A673 (cell line): ENCODE results near the gene GNAS. TPM values are rescaled to one million over a fixed set of nuclear protein-coding genes. Genes with fewer than 3 reads are reported as not detected.

Experiments
- BruUV-seq: library from RNA; stranded (reverse); fragments of 400-500 nt; replicated peaks from 2 replicates; lab custom pipeline; 2021; lab: Mats Ljungman, UMichigan
- CTCF ChIA-PET: fragments of 300-600 bp; sonication (Branson Sonifier 250); formaldehyde crosslinking; loops from one replicate; lab custom pipeline; 2022; ENCODE audit warnings: antibody characterized with exemption; lab: Charles Lee
- POLR2A ChIA-PET: fragments of 300-600 bp; sonication (Branson Sonifier 250); formaldehyde crosslinking; loops from one replicate; lab custom pipeline; 2022; ENCODE audit warnings: antibody characterized with exemption; ENCODE audit not compliant: low non-redundant PET; lab: Charles Lee
- DNase-seq: peaks from one replicate; pipeline ENCODE4 v3.0.0-alpha.2; 2015; ENCODE audit warnings: low spot score
- H3K27ac ChIP-seq: fragments of 200-600 bp; sonication (generic); 2 replicates; pipeline ENCODE4 v1.5.1; 2016; ENCODE audit warnings: mixed run types, low read depth, mild to moderate bottlenecking, mixed read lengths, antibody characterized with exemption, low read length; ENCODE audit not compliant: poor library complexity, severe bottlenecking
- H3K27me3 ChIP-seq: fragments of 200-600 bp; sonication (generic); replicated peaks from 2 replicates; pipeline ENCODE4 v1.6.1; 2017; ENCODE audit warnings: mixed run types, low read depth, mild to moderate bottlenecking, mixed read lengths, antibody characterized with exemption, low read length; ENCODE audit not compliant: insufficient read depth, poor library complexity
- H3K36me3 ChIP-seq: fragments of 200-600 bp; sonication (generic); 2 replicates; pipeline ENCODE4 v1.6.1; 2016; ENCODE audit warnings: mixed run types, mild to moderate bottlenecking, mixed read lengths, antibody characterized with exemption, low read length; ENCODE audit not compliant: insufficient read depth, poor library complexity, severe bottlenecking
- H3K4me1 ChIP-seq: fragments of 200-600 bp; sonication (generic); 2 replicates; pipeline ENCODE4 v1.6.1; 2017; ENCODE audit warnings: mixed run types, mild to moderate bottlenecking, mixed read lengths, antibody characterized with exemption, low read length; ENCODE audit not compliant: insufficient read depth, poor library complexity, severe bottlenecking
- H3K4me3 ChIP-seq: fragments of 200-600 bp; sonication (generic); 2 replicates; pipeline ENCODE4 v1.5.1; 2016; ENCODE audit warnings: low read depth, mixed run types, mild to moderate bottlenecking, mixed read lengths, low read length; ENCODE audit not compliant: poor library complexity, severe bottlenecking
- H3K9me3 ChIP-seq: fragments of 200-600 bp; sonication (generic); 2 replicates; pipeline ENCODE4 v1.6.1; 2016; ENCODE audit warnings: mixed run types, low read depth, mild to moderate bottlenecking, mixed read lengths, antibody characterized with exemption, low read length; ENCODE audit not compliant: poor library complexity, severe bottlenecking
- CTCF ChIP-seq: fragments of 300-800, 200-600 bp; sonication (generic); conservative IDR thresholded peaks from 2 replicates; pipeline ENCODE4 v1.5.1; 2017; ENCODE audit warnings: low read depth, mild to moderate bottlenecking, antibody characterized with exemption, low read length, moderate library complexity, mixed read lengths
- EZH2 ChIP-seq: fragments of 200-600 bp; sonication (generic); IDR thresholded peaks from 2 replicates; pipeline ENCODE4 v1.6.1; 2017; ENCODE audit warnings: borderline replicate concordance, low read depth, mild to moderate bottlenecking, mixed read lengths, antibody characterized with exemption, low read length; ENCODE audit not compliant: poor library complexity, severe bottlenecking
- intact Hi-C: fragments of 100-400 bp; cut with micrococcal nuclease; formaldehyde crosslinking; loops from one replicate; pipeline ENCODE4 v1.10.0; 2022; ENCODE audit not compliant: unreplicated experiment
- total RNA-seq: library from RNA; stranded (reverse); gene quantifications from 2 replicates; pipeline ENCODE4 v1.2.3, GENCODE V29; 2021

The GNAS gene
- total RNA-seq, 1 experiment from 2014 or later, result 1,108 TPM

GRCh38 chr20:58880441-58880840, 27.9 kb downstream of the GNAS start:
- no peak for DNase-seq
- H3K27ac ChIP-seq, result no peak overlapping the region
- H3K4me3 ChIP-seq, result no peak overlapping the region
- TF ChIP-seq CTCF, result no peak
- no peak for TF ChIP-seq EZH2
- no peaks in the 10 kb centered on the region for H3K9me3 ChIP-seq
- POLR2A ChIA-PET, result no interaction called here
- CTCF ChIA-PET, result interaction anchor here (0.6 kb wide), 1 partner anchor 10 kb away, joined by 3 read pairs; no protein-coding TSS in a partner anchor
- intact Hi-C loops, result no loop called here
- BruUV-seq, result no TSS peak
- no peaks in the 10 kb centered on the region for H3K27me3 ChIP-seq
- no peaks in the 10 kb centered on the region for H3K36me3 ChIP-seq
- peaks cover 4% of the 10 kb centered on the region for H3K4me1 ChIP-seq

GRCh38 chr20:58880994-58881752, 28.7 kb downstream of the GNAS start:
- H3K4me3 ChIP-seq, result no peak overlapping the region
- H3K27ac ChIP-seq, result no peak overlapping the region
- no peak for DNase-seq
- no peaks in the 10 kb centered on the region for H3K36me3 ChIP-seq
- no peak for TF ChIP-seq EZH2
- peak; percentile 55 for TF ChIP-seq CTCF
- CTCF ChIA-PET, result no interaction called here
- no peaks in the 10 kb centered on the region for H3K27me3 ChIP-seq
- intact Hi-C loops, result no loop called here
- H3K4me1 ChIP-seq, result peaks cover 4% of the 10 kb centered on the region
- POLR2A ChIA-PET, result no interaction called here
- no peaks in the 10 kb centered on the region for H3K9me3 ChIP-seq
- BruUV-seq, result no TSS peak

GRCh38 chr20:58882704-58883089, 30.2 kb downstream of the GNAS start:
- Histone ChIP-seq H3K4me3 (no peak overlapping the region), H3K27ac (no peak overlapping the region), H3K9me3 (no peaks in the 10 kb centered on the region), H3K27me3 (no peaks in the 10 kb centered on the region), H3K4me1 (peaks cover 4% of the 10 kb centered on the region), H3K36me3 (no peaks in the 10 kb centered on the region)
- no TSS peak for BruUV-seq
- no peak for TF ChIP-seq EZH2
- TF ChIP-seq CTCF, result no peak
- POLR2A ChIA-PET, result interaction anchor here (0.6 kb wide), 1 partner anchor 490 kb away, joined by 3 read pairs; no protein-coding TSS in a partner anchor
- DNase-seq, result no peak
- intact Hi-C loops, result no loop called here
- CTCF ChIA-PET, result interaction anchor here (0.7 kb wide), 1 partner anchor 190 kb away, joined by 3 read pairs; no protein-coding TSS in a partner anchor
